C4-2B (cell line): ENCODE results near the gene DENND2D.

ENCODE experiments used
- ZFX ChIP-seq: fragments of 450-650 bp; IDR thresholded peaks from 2 replicates; pipeline ENCODE4 v1.6.1; 2017
- TF ChIP-seq, protein P1 (sequence below): fragments of 450-650 bp; conservative IDR thresholded peaks from 2 replicates; pipeline ENCODE4 v1.5.1; 2017; ENCODE audit warnings: mild to moderate bottlenecking

DNA sequence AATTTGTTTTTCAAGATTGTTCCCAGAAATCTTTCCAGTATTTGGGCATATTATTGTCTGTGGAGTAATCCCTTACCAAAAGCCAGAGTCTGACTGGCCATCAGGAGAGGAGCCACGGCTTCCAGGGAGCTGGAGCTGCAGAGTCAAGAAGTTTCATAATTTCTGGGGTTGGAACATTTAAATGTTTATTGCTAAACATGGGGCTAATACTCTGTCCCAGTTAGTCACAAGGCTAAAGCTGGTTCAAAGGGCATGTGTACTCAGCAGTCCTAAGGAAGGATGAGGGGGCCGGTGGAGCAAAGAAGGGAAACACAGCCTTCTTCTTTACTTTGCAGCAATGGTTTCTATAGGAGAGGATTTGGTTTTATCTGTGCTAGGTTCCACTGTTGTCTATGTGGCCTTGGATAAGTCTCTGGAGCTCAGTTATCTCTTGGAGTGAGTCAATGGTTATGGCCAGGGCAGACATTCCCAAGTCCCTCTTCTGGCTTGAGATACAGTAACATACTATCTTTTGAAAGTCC, 9.5 kb downstream of the DENND2D start:
- TF ChIP-seq, protein P1, sequence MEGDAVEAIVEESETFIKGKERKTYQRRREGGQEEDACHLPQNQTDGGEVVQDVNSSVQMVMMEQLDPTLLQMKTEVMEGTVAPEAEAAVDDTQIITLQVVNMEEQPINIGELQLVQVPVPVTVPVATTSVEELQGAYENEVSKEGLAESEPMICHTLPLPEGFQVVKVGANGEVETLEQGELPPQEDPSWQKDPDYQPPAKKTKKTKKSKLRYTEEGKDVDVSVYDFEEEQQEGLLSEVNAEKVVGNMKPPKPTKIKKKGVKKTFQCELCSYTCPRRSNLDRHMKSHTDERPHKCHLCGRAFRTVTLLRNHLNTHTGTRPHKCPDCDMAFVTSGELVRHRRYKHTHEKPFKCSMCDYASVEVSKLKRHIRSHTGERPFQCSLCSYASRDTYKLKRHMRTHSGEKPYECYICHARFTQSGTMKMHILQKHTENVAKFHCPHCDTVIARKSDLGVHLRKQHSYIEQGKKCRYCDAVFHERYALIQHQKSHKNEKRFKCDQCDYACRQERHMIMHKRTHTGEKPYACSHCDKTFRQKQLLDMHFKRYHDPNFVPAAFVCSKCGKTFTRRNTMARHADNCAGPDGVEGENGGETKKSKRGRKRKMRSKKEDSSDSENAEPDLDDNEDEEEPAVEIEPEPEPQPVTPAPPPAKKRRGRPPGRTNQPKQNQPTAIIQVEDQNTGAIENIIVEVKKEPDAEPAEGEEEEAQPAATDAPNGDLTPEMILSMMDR = no peak
- no peak for TF ChIP-seq ZFX
